GM23338 (cell line): ENCODE measurements around the gene TMEM219. TPM values are rescaled to one million over a fixed set of nuclear protein-coding genes. Genes with fewer than 3 reads are reported as not detected.

Source experiments
- ATAC-seq: fragments of 200-7000 bp; cut with Tn5 transposase; 3 replicates; pipeline ENCODE4 v1.9.1; 2020
- DNase-seq: peaks from one replicate; pipeline ENCODE4 v3.0.0-alpha.2; 2015; ENCODE audit warnings: low spot score
- H2AFZ ChIP-seq: fragments of 200-600 bp; sonication (generic); 2 replicates; pipeline ENCODE4 v1.8.0; 2016; ENCODE audit warnings: antibody characterized with exemption, mild to moderate bottlenecking, moderate library complexity
- H3F3A ChIP-seq: fragments of 200-600 bp; sonication (generic); replicated peaks from 2 replicates; pipeline ENCODE4 v1.8.0; 2017; ENCODE audit warnings: antibody characterized with exemption, mixed run types, low read depth
- H3K27ac ChIP-seq: fragments of 200-600 bp; sonication (generic); 2 replicates; pipeline ENCODE4 v1.6.1; 2016; ENCODE audit warnings: low read depth
- H3K27me3 ChIP-seq: fragments of 200-600 bp; sonication (generic); 2 replicates; pipeline ENCODE4 v1.8.0; 2016; ENCODE audit warnings: mild to moderate bottlenecking, mixed run types, moderate library complexity; ENCODE audit not compliant: insufficient read depth
- H3K36me3 ChIP-seq: fragments of 200-600 bp; sonication (generic); 2 replicates; pipeline ENCODE4 v1.8.0; 2016; ENCODE audit warnings: mild to moderate bottlenecking; ENCODE audit not compliant: insufficient read depth
- H3K4me1 ChIP-seq: fragments of 200-600 bp; sonication (generic); 2 replicates; pipeline ENCODE4 v1.8.0; 2016; ENCODE audit warnings: mild to moderate bottlenecking, moderate library complexity; ENCODE audit not compliant: insufficient read depth
- H3K4me2 ChIP-seq: fragments of 200-600 bp; sonication (generic); 2 replicates; pipeline ENCODE4 v1.7.1; 2017; ENCODE audit warnings: mixed run types
- H3K4me3 ChIP-seq: fragments of 200-600 bp; sonication (generic); 2 replicates; pipeline ENCODE4 v1.6.1; 2016; ENCODE audit warnings: mixed run types
- H3K79me2 ChIP-seq: fragments of 200-600 bp; sonication (generic); replicated peaks from 2 replicates; pipeline ENCODE4 v1.8.0; 2017; ENCODE audit warnings: mild to moderate bottlenecking; ENCODE audit not compliant: insufficient read depth
- H3K9me2 ChIP-seq: fragments of 200-600 bp; sonication (generic); 2 replicates; pipeline ENCODE4 v1.8.0; 2017; ENCODE audit not compliant: insufficient read depth
- H4K20me1 ChIP-seq: fragments of 200-600 bp; sonication (generic); replicated peaks from 2 replicates; pipeline ENCODE4 v1.8.0; 2017; ENCODE audit warnings: mild to moderate bottlenecking; ENCODE audit not compliant: insufficient read depth
- H3K27ac Mint-ChIP-seq: 2 replicates; pipeline ENCODE4 v1.8.0; 2020; ENCODE audit warnings: inconsistent platforms, mild to moderate bottlenecking, moderate library complexity, mixed read lengths
- H3K27me3 Mint-ChIP-seq: 3 replicates; pipeline ENCODE4 v1.8.0; 2022; ENCODE audit warnings: low read depth, mild to moderate bottlenecking, moderate library complexity, mixed read lengths, inconsistent platforms; ENCODE audit not compliant: insufficient read depth, poor library complexity
- H3K36me3 Mint-ChIP-seq: 3 replicates; pipeline ENCODE4 v1.8.0; 2021; ENCODE audit warnings: low read depth, mild to moderate bottlenecking, inconsistent platforms, moderate library complexity, mixed read lengths
- H3K4me1 Mint-ChIP-seq: 3 replicates; pipeline ENCODE4 v1.8.0; 2020; ENCODE audit warnings: mild to moderate bottlenecking, inconsistent platforms, mixed read lengths
- H3K4me3 Mint-ChIP-seq: 3 replicates; pipeline ENCODE4 v1.8.0; 2021; ENCODE audit warnings: moderate library complexity, mild to moderate bottlenecking, inconsistent platforms, mixed read lengths
- H3K9me3 Mint-ChIP-seq: 3 replicates; pipeline ENCODE4 v1.8.0; 2020; ENCODE audit warnings: moderate library complexity, mild to moderate bottlenecking, inconsistent platforms, mixed read lengths
- CREB1 ChIP-seq: fragments of 250-450 bp; sonication (Bioruptor Pico); IDR thresholded peaks from 2 replicates; pipeline ENCODE4 v1.5.0; 2020; ENCODE audit warnings: low read depth, mild to moderate bottlenecking, moderate library complexity
- EZH2phosphoT487 ChIP-seq: fragments of 200-600 bp; sonication (generic); IDR thresholded peaks from one replicate; pipeline ENCODE4 v1.8.1; 2018; ENCODE audit warnings: antibody characterized with exemption; ENCODE audit not compliant: unreplicated experiment
- STAT1 ChIP-seq: IDR thresholded peaks from one replicate; pipeline ENCODE4 v1.6.1; 2016; ENCODE audit warnings: antibody characterized with exemption; ENCODE audit not compliant: unreplicated experiment
- ZNF331 ChIP-seq: fragments of 250-450 bp; sonication (Bioruptor Pico); IDR thresholded peaks from 2 replicates; pipeline ENCODE4 v1.5.0; 2020; ENCODE audit warnings: low read depth, mild to moderate bottlenecking, moderate library complexity
- polyA plus RNA-seq: library from polyadenylated mRNA; unstranded; fragments of >200 nt; fragmentation: Nextera tagmentation; extraction: Ambion mirVana; gene quantifications from 2 replicates; pipeline ENCODE4 v1.2.1, GENCODE V29; 2016
- total RNA-seq: library from RNA; depleted of rRNA; stranded (reverse); fragments of >200 nt; shearing (Covaris generic); gene quantifications from 2 replicates; pipeline ENCODE4 v1.2.3, GENCODE V29; 2014
- TF ChIP-seq, protein P1 (sequence below): IDR thresholded peaks from one replicate; pipeline ENCODE4 v1.6.1; 2018; ENCODE audit warnings: antibody characterized with exemption; ENCODE audit not compliant: unreplicated experiment
- TF ChIP-seq, protein P2 (sequence below): fragments of 250-450 bp; sonication (Bioruptor Pico); IDR thresholded peaks from 2 replicates; pipeline ENCODE4 v1.5.0; 2020; ENCODE audit warnings: mild to moderate bottlenecking, moderate library complexity

Gene TMEM219
- total and polyA plus RNA-seq, 2 experiments from 2014 or later, result 50.0 to 82.3 TPM

DNA sequence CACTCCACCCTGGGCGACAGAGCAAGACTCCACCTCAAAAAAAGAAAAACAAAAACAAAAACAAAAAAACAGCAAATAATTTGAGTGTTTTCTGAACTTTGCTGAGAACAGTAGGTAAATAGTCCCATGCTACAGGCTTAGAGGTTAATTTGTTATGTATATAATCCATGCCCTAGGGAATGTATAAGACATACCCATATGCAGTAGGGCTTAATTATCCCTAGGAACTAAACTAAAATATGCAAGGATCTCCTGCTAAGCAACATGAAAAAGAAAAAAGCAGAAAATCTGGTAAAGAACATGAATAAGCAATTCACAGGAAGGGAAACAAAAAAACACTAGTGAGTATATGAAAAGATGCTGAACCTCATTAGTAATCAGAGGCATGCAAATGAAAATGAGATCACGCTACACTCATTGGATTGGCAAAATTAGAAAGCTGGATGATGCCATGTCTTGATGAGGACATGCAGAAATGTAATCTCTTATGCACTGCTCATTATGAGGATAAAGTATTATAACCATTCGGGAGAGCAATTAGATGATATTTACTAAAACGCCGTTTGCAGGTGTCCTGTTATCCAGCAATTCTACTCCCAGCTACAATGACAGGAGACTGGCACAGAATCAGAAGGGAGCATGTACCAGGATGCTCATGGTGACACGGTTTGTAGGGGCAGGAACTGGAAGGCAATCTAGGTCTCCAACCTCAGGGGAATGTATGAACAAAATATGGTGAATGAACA is 41.4 kb upstream of the TMEM219 start:
- ATAC-seq (no peak), DNase-seq (no peak)
- H3K36me3 Mint-ChIP-seq, result peaks cover 14% of the 10 kb centered on the region
- H3K27me3 Mint-ChIP-seq, result peaks cover 5% of the 10 kb centered on the region
- TF ChIP-seq STAT1 (no peak), ZNF331 (no peak), CREB1 (CRISPR knock-in tag) (no peak)
- Histone ChIP-seq H3K27me3 (no peaks in the 10 kb centered on the region), H3K4me3 (no peak overlapping the region), H3K4me1 (no peaks in the 10 kb centered on the region), H3K27ac (no peak overlapping the region), H2AFZ (no peak overlapping the region), H3K9me2 (no peaks in the 10 kb centered on the region), H4K20me1 (no peaks in the 10 kb centered on the region; the same call in none of the 2 replicates), H3K36me3 (peaks cover 3% of the 10 kb centered on the region; the same call in 1 of the 2 replicates), H3K79me2 (peaks cover 21% of the 10 kb centered on the region), H3F3A (no peaks in the 10 kb centered on the region; the same call in 1 of the 2 replicates), H3K4me2 (no peak overlapping the region)
- no peak overlapping the region for H3K27ac Mint-ChIP-seq
- no peaks in the 10 kb centered on the region for H3K9me3 Mint-ChIP-seq
- H3K4me1 Mint-ChIP-seq, result peaks cover 6% of the 10 kb centered on the region
- H3K4me3 Mint-ChIP-seq, result no peak overlapping the region

DNA sequence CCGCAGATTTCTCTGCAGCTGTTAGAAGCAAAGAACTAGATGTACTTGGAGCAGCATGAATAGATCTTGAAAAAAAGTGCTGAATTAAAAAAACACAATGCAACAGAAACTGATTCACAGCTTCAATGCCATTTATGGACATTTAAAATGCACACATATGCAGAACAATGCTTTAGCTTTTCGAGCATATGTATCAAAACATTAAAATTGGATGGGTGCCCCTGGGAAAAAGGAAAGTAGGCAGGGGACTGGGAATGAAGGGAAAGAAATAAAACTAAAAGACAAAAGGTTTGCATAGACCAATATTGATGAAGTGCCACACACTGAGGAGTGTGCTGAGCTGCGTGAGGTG is 40.9 kb upstream of the TMEM219 start:
- ATAC-seq (no peak), DNase-seq (no peak)
- Histone ChIP-seq H4K20me1 (no peaks in the 10 kb centered on the region; the same call in none of the 2 replicates), H3F3A (no peaks in the 10 kb centered on the region; the same call in 1 of the 2 replicates), H3K79me2 (peaks cover 22% of the 10 kb centered on the region), H3K4me2 (no peak overlapping the region), H2AFZ (no peak overlapping the region), H3K4me3 (no peak overlapping the region), H3K27me3 (no peaks in the 10 kb centered on the region), H3K36me3 (peaks cover 3% of the 10 kb centered on the region; the same call in 1 of the 2 replicates), H3K9me2 (no peaks in the 10 kb centered on the region), H3K27ac (no peak overlapping the region; the same call in 1 of the 2 replicates), H3K4me1 (no peaks in the 10 kb centered on the region)
- H3K27me3 Mint-ChIP-seq, result peaks cover 5% of the 10 kb centered on the region
- TF ChIP-seq, protein P1, sequence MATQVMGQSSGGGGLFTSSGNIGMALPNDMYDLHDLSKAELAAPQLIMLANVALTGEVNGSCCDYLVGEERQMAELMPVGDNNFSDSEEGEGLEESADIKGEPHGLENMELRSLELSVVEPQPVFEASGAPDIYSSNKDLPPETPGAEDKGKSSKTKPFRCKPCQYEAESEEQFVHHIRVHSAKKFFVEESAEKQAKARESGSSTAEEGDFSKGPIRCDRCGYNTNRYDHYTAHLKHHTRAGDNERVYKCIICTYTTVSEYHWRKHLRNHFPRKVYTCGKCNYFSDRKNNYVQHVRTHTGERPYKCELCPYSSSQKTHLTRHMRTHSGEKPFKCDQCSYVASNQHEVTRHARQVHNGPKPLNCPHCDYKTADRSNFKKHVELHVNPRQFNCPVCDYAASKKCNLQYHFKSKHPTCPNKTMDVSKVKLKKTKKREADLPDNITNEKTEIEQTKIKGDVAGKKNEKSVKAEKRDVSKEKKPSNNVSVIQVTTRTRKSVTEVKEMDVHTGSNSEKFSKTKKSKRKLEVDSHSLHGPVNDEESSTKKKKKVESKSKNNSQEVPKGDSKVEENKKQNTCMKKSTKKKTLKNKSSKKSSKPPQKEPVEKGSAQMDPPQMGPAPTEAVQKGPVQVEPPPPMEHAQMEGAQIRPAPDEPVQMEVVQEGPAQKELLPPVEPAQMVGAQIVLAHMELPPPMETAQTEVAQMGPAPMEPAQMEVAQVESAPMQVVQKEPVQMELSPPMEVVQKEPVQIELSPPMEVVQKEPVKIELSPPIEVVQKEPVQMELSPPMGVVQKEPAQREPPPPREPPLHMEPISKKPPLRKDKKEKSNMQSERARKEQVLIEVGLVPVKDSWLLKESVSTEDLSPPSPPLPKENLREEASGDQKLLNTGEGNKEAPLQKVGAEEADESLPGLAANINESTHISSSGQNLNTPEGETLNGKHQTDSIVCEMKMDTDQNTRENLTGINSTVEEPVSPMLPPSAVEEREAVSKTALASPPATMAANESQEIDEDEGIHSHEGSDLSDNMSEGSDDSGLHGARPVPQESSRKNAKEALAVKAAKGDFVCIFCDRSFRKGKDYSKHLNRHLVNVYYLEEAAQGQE, result no peak
- TF ChIP-seq CREB1 (CRISPR knock-in tag) (no peak), STAT1 (no peak), EZH2phosphoT487 (no peak)
- TF ChIP-seq, protein P2, sequence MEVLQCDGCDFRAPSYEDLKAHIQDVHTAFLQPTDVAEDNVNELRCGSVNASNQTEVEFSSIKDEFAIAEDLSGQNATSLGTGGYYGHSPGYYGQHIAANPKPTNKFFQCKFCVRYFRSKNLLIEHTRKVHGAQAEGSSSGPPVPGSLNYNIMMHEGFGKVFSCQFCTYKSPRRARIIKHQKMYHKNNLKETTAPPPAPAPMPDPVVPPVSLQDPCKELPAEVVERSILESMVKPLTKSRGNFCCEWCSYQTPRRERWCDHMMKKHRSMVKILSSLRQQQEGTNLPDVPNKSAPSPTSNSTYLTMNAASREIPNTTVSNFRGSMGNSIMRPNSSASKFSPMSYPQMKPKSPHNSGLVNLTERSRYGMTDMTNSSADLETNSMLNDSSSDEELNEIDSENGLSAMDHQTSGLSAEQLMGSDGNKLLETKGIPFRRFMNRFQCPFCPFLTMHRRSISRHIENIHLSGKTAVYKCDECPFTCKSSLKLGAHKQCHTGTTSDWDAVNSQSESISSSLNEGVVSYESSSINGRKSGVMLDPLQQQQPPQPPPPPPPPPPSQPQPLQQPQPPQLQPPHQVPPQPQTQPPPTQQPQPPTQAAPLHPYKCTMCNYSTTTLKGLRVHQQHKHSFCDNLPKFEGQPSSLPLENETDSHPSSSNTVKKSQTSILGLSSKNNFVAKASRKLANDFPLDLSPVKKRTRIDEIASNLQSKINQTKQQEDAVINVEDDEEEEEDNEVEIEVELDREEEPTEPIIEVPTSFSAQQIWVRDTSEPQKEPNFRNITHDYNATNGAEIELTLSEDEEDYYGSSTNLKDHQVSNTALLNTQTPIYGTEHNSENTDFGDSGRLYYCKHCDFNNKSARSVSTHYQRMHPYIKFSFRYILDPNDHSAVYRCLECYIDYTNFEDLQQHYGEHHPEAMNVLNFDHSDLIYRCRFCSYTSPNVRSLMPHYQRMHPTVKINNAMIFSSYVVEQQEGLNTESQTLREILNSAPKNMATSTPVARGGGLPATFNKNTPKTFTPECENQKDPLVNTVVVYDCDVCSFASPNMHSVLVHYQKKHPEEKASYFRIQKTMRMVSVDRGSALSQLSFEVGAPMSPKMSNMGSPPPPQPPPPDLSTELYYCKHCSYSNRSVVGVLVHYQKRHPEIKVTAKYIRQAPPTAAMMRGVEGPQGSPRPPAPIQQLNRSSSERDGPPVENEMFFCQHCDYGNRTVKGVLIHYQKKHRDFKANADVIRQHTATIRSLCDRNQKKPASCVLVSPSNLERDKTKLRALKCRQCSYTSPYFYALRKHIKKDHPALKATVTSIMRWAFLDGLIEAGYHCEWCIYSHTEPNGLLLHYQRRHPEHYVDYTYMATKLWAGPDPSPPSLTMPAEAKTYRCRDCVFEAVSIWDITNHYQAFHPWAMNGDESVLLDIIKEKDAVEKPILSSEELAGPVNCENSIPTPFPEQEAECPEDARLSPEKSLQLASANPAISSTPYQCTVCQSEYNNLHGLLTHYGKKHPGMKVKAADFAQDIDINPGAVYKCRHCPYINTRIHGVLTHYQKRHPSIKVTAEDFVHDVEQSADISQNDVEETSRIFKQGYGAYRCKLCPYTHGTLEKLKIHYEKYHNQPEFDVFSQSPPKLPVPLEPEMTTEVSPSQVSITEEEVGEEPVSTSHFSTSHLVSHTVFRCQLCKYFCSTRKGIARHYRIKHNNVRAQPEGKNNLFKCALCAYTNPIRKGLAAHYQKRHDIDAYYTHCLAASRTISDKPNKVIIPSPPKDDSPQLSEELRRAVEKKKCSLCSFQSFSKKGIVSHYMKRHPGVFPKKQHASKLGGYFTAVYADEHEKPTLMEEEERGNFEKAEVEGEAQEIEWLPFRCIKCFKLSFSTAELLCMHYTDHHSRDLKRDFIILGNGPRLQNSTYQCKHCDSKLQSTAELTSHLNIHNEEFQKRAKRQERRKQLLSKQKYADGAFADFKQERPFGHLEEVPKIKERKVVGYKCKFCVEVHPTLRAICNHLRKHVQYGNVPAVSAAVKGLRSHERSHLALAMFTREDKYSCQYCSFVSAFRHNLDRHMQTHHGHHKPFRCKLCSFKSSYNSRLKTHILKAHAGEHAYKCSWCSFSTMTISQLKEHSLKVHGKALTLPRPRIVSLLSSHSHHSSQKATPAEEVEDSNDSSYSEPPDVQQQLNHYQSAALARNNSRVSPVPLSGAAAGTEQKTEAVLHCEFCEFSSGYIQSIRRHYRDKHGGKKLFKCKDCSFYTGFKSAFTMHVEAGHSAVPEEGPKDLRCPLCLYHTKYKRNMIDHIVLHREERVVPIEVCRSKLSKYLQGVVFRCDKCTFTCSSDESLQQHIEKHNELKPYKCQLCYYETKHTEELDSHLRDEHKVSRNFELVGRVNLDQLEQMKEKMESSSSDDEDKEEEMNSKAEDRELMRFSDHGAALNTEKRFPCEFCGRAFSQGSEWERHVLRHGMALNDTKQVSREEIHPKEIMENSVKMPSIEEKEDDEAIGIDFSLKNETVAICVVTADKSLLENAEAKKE (CRISPR knock-in tag), result no peak
- H3K4me1 Mint-ChIP-seq, result peaks cover 6% of the 10 kb centered on the region
- H3K4me3 Mint-ChIP-seq, result no peak overlapping the region
- peaks cover 14% of the 10 kb centered on the region for H3K36me3 Mint-ChIP-seq
- no peak overlapping the region for H3K27ac Mint-ChIP-seq
- H3K9me3 Mint-ChIP-seq, result no peaks in the 10 kb centered on the region
